Subcutaneous adipose tissue (tissue), 4 donors: ENCODE results near the gene ZNF221. TPM values are rescaled to one million over a fixed set of nuclear protein-coding genes. Genes with fewer than 3 reads are reported as not detected.

Source experiments
- total RNA-seq, 4 donors: library from RNA; depleted of rRNA; stranded (reverse); fragments of >200 nt; gene quantifications; one replicate each; pipeline ENCODE4 v1.1.0, GENCODE V29; 2016
- TF ChIP-seq, protein P1 (sequence below): fragments of 450-650 bp; IDR thresholded peaks from one replicate; pipeline ENCODE4 v1.5.1; 2016; ENCODE audit warnings: low read depth, mild to moderate bottlenecking, control low read depth, antibody characterized with exemption, moderate library complexity

Gene ZNF221
- total RNA-seq, 4 donors from 2014 or later: 4.5 to 6.8 (median 5.6) TPM

DNA sequence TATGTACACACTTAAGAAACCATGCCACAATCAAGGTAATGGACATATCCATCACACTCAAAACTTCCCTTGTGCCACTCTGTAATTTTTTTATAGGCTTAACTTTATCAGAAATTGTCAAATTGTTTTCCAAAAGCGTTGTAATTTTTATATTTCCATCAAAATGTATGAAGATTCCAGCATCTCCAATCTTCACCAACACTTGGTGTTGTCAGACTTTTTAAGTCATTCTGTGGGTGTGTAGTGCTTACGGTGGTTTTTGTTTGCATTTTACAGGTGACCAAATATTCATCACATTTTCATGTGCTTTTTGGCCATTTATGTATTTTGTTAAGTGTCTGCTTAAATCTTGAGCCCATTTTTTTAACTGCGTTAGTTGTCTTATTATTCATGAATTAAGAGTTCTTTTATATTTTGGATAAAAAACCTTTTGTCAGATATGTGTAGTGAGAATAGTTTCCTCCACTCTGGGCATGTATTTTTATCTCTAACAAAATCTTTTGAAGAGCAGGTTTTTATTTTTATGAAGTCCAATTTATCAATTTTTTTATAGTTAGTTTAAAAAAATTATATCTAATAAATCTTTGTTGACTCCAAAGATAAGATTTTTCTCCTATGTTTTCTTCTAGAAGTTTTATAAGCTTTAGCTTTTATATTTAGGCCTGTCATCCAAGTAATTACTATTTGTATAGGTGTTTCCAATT lies 11.3 kb upstream of the ZNF221 start:
- TF ChIP-seq, protein P1, sequence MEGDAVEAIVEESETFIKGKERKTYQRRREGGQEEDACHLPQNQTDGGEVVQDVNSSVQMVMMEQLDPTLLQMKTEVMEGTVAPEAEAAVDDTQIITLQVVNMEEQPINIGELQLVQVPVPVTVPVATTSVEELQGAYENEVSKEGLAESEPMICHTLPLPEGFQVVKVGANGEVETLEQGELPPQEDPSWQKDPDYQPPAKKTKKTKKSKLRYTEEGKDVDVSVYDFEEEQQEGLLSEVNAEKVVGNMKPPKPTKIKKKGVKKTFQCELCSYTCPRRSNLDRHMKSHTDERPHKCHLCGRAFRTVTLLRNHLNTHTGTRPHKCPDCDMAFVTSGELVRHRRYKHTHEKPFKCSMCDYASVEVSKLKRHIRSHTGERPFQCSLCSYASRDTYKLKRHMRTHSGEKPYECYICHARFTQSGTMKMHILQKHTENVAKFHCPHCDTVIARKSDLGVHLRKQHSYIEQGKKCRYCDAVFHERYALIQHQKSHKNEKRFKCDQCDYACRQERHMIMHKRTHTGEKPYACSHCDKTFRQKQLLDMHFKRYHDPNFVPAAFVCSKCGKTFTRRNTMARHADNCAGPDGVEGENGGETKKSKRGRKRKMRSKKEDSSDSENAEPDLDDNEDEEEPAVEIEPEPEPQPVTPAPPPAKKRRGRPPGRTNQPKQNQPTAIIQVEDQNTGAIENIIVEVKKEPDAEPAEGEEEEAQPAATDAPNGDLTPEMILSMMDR: no peak

DNA sequence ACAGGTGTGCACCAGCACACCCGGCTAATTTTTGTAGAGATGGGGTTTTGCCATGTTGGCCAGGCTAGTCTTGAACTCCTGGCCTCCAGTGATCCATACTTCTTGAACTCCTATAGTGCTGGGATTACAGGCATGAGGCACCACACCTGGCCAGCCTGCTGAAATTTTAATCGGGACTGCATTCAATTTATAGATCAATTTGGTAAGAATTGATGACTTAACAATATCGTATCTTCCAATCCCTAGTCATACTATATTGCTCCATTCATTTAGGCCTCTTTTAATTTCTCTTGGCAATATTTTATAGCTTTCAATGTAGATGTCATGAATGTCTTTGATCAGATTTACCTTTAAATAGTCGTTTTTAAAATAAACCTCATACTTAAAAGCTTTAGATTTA lies 10.3 kb upstream of the ZNF221 start:
- TF ChIP-seq, protein P1: no peak

DNA sequence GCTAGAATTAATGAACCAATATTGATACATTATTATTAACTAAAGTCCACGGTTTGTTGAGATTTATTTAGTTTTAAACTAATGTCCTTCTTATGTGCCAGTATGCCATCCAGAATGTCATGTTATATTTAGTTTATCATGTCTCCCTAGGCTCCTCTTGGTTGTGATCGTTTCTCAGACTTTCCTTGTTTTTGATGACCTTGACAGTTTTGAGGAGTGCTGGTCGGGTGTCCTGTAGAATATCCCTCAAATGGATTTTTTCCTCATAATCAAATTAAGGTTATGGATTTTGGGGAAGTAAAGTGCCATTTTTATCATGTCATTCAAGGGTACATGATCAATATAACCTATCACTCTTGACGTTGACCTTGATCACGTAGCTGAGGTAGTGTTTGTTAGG lies 9.8 kb upstream of the ZNF221 start:
- TF ChIP-seq, protein P1: no peak

DNA sequence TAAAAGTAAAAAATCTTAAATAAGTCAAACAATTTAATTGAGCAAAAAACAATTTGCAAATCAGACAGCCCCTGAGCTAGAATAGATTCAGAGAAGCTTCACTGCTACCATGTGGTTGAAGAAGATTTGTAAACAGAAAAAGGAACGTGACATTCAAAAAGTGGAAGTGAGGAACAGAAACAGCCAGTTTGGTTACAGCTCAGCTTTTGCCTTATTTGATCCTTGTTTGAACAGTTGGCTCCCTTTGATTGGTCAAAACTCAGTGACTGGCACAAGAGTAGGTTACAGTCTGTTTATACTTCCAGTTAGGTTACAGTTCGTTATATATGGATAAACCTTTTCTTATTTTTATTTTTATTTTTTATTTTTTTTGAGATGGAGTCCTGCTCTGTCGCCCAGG lies 5.8 kb downstream of the ZNF221 start:
- TF ChIP-seq, protein P1: no peak

DNA sequence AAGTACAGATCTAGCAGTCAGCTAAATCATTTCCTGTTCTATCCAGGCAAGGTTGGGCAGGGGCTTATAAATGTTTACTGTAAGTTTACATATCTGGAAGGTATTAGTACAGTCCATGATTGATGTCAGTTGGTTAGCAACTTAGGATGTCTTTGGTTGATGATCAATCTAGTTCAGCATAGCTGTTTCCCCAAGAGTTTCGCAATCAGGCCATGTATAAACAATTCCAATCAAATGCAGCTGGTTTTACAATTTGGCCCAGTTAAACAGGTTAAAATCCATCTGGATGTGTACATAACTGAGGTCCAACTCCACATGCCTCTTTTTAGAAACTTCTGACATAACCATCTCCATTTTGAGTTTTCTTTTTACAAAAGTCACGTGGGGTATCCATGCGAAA lies 6.9 kb downstream of the ZNF221 start:
- TF ChIP-seq, protein P1: no peak

DNA sequence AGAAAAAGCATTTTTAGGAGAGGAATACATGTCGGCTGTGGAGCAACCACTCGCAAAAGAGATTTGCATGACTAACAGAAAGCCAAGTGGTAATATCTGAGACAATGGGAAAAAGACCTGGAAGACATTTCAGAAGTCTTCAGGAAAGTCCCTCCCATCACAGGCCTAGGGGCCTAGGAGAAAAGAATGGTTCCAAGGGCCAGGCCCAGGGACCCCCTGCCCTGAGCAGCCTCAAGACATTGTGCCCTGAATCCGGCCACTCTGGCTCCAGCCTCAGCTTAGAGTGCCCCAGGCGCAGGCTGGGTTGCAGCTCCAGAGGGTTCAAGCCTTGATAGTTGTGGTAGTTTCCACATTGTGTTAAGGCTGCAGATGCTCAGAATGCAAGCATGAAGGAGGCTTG lies 9.4 kb downstream of the ZNF221 start:
- TF ChIP-seq, protein P1: no peak

DNA sequence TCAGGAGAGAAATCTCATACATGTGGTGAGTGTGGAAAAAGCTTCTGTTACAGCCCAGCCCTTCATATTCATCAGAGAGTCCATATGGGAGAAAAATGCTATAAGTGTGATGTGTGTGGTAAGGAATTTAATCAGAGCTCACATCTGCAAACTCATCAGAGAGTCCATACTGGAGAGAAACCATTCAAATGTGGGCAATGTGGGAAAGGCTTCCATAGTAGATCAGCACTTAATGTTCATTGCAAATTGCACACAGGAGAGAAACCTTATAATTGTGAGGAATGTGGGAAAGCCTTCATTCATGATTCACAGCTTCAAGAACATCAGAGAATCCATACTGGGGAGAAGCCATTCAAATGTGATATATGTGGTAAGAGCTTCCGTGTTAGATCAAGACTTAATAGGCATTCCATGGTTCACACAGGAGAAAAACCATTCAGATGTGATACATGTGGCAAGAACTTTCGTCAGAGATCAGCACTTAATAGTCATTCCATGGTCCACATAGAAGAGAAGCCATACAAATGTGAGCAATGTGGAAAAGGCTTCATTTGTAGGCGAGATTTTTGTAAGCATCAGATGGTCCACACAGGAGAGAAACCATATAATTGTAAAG lies 15.2 kb downstream of the ZNF221 start:
- TF ChIP-seq, protein P1: no peak
